ENCODE measurements around the gene MCM9. TPM values are rescaled to one million over a fixed set of nuclear protein-coding genes. Genes with fewer than 3 reads are reported as not detected.

Gene MCM9
- total RNA-seq, 1 experiment from 2014 or later, result 12.1 TPM

DNA sequence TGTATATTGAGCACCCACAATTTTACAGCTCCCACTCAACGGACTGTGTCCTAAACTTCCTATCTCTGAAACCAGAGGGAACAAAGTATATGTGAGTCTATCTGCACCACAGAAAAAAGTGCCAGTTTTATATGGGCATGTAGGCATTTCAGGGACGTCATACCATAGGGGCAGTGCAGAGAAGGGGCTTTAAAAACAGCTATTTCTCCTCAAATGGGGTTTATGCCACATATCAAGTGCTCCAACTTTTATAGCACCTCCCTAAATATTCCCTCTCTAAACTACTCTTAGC is 69.9 kb downstream of the MCM9 start:
- no peak for DNase-seq (ENCODE audit: low read depth)

GRCh38 chr6:118864341-118865099 is 70.4 kb downstream of the MCM9 start:
- DNase-seq (ENCODE audit: low read depth), result no peak

DNA sequence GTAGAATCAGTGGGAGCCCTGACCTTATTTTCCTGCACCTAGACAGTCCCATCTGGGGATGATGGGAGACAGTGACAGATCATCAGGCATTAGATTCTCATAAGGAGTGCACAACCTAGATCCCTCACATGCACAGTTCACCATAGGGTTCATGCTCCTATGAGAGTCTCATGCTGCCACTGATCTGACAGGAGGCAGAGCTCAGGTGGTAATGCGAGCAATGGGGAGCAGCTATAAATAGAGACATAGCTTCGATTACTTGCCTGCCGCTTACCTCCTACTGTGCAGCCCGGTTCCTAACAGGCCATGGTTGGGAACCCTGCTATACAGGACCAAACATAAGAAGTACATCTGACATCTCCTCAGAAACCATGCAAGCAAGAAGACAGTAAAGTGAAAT is 72.5 kb downstream of the MCM9 start:
- DNase-seq (ENCODE audit: low read depth), result no peak

GRCh38 chr6:118860880-118861279 is 74.1 kb downstream of the MCM9 start:
- no peak for DNase-seq (ENCODE audit: low read depth)

- no peak for DNase-seq (ENCODE audit: low read depth)
These were observed 74.6 kb downstream of the MCM9 start for GRCh38 chr6:118860363-118860762.

- DNase-seq (ENCODE audit: low read depth), result no peak
These were observed 75.4 kb downstream of the MCM9 start for GRCh38 chr6:118859517-118860064.

DNA sequence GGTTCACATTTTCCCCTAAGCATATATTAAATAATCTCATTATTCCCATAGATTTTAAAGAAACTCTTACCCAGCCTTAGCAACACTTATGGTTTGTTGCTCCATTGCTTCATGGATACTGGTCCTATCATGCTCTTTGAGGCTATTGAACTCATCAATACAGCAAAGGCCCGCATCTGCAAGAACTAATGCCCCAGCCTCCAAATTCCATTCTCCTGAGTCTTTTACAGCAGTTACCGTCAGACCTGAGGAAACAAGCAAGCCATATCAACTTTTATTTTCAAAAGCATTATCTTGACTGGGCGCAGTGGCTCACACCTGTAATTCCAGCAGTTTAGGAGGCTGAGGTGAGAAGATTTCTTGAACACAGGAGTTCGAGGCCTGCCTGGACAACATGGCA is 78.7 kb downstream of the MCM9 start:
- DNase-seq (ENCODE audit: low read depth), result no peak

- no peak for DNase-seq (ENCODE audit: low read depth)
These were observed 81.6 kb downstream of the MCM9 start for GRCh38 chr6:118853408-118853807.

- peak; percentile 97 for DNase-seq (ENCODE audit: low read depth)
These were observed 90.0 kb downstream of the MCM9 start for GRCh38 chr6:118844915-118845314.

GRCh38 chr6:118843685-118844390 is 91.1 kb downstream of the MCM9 start:
- DNase-seq (ENCODE audit: low read depth), result peak; percentile 36

- DNase-seq (ENCODE audit: low read depth), result no peak
These were observed 104.3 kb downstream of the MCM9 start for GRCh38 chr6:118830691-118831090.

DNA sequence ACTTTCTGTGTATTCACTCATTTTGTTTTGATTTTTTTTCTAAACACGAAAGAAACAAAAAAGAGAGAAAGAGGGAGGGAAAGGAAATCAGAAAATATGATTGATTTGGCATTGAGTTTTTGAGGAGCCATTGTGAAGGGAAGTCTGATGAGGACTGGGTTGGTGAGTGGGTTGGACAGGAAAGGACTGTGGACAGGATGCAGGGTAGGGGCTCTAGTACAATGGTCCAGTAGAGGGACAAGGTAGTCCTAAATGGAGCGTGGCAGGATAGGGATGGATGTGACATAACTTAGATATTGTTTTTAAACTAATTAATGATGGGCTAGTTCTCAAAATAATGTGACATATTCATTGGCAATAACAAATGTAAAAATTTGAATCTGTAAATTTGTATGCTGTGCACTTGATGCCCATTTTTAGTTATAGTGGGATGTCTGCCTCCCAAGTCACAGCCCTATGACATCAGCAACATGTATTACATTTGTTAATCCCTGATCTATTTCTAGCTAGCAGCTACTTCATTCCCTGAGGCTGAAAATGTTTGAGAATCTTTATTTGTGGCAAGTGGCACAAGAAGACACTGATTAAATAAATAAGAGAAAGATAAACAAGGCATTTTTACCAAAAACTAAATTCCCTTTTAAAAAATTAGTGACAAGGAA is 105.0 kb downstream of the MCM9 start:
- DNase-seq (ENCODE audit: low read depth), result no peak

DNA sequence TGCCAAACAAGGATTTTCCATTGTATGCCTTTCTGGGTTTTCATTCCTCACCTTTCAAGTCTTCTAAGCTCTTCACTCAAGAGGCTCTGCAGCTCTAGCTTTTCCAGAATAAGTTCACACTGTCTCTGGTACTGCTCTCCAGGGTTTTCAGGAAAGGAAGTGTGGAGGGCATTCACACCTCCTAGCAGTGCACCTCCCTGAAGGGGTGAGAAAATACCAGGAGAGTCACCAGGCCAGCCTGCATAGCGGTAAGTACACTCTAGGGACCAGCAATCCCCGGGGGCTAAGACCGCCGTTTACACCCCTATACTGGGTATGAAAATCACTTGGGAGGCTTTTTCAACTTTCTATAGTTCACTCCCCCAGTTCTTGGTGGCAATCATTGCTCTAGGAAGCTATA is 108.9 kb downstream of the MCM9 start:
- no peak for DNase-seq (ENCODE audit: low read depth)

DNA sequence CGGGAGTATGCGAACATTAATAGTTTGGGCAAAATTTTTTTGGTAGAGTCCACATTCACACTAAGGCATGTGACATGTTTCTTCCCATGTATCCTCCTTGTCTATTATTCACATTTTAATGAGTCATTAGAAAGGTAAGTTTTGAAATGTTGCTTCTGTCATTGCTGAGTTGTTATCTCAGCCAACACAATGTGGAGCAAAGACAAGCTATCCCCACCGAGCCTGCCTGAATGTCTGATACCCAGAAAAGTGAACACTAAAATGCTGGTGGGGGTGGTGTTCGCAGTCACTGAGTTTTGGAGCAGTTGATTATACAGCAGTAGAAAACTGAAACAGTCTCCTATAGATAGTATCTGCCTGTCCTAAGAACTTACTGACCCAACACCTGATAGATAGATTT is 109.3 kb downstream of the MCM9 start:
- no peak for DNase-seq (ENCODE audit: low read depth)

DNA sequence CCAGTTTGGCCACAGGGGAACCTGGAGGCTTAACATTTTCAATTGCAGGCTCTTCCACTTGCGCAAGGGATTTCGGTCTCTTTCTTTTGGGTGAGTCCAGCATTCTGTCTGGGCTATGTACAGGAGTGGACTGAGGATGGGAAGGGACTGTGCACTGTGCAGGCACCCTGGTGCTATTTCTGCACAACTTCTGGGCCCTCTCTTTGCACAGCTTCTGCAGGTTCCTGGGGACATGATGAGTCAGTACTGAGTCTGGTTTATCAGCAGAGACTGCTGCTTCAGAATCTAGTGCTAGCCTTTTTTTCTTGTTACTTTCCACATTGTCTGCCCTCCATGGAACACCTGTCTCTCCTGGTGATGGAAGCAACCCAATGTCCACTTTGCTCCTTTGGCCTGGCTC is 119.5 kb downstream of the MCM9 start:
- no peak for DNase-seq (ENCODE audit: low read depth)

- peak; percentile 80 for DNase-seq (ENCODE audit: low read depth)
These were observed 121.2 kb downstream of the MCM9 start for GRCh38 chr6:118813775-118814174.

DNA sequence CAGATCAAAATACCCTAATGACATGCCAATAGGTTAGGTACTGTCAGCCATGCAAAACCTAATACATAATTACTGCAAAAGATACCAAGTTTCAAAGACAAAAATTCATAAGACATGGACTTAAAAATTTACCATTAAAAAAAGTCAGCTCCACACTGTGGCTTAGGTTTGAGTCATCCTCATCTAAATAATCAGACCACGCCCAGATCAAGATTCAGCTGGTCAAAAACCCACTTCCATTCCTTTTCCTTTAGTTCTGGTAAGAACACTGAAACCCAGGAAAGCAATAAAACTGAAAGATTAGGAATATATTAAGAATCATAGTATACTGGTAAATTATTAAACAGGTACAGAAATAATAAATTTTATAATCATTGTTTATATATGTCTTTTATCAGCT is 122.0 kb downstream of the MCM9 start:
- peak; percentile 62 for DNase-seq (ENCODE audit: low read depth)

DNA sequence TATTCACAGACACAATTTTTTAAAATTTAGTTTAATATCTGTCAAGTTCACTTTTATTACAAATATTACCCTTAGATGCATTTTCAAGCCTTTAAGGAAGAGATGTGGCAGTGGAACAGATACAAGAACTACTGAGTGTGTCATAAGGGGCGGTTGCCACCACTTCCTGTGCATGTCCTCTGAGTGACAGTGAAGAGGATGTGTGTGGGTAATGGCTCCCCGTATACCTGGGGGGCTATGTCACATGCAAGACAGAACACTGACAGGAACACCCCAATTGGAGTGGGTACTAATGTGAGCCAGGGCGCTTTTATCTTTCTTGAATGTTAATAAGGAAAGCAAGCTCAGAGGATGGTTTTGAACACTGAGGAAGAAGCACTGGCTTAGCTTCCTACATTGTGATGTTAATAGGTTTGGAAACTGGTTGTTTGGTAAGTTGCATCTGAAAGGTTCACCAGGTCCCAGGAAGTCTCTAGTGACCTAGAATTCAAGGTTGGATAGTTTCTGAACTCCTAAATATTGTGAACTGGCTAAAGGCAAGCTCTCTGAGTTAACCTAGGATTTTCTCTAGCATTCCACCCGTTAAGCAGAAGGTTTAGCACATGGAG is 124.4 kb downstream of the MCM9 start:
- no peak for DNase-seq (ENCODE audit: low read depth)

DNA sequence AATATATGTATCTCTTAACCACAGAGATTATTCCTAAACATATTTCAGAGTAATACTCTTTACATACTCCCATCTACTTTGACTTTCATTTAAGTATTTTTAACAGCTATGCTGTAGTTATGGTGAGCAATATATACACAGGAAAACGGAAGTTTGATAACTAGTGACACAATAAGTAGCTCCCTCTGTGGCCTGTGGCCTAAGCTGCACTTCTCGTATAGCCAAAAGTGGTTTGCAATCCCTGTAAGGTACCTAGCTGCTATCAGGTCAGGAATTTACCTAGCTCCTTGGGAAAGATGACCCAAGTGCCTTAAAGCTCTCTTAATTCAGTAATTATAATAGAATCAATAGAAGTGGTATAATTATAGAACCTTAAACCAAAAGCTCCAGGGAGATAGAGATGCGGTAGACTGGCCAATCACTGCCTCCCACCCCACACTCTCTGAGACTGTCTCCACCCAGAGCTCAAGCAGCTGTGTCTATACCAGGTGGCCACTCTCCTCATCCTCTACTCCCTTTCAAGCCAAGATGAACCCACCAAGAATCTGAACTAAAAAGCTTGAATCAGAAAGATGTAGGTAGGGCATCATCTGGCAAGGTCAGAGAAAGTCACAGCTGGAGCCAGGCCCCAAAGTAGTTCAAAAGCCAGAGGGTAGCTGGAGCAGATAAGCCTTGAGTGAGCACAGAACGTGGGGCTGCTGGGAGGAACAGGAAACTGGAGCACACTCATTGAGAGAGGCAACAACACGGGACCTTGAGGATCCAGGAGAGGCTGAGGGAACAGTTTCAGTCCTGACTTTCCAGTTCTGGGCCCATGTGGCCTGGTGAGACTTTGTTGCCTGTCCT is 125.9 kb downstream of the MCM9 start:
- DNase-seq (ENCODE audit: low read depth), result no peak

DNA sequence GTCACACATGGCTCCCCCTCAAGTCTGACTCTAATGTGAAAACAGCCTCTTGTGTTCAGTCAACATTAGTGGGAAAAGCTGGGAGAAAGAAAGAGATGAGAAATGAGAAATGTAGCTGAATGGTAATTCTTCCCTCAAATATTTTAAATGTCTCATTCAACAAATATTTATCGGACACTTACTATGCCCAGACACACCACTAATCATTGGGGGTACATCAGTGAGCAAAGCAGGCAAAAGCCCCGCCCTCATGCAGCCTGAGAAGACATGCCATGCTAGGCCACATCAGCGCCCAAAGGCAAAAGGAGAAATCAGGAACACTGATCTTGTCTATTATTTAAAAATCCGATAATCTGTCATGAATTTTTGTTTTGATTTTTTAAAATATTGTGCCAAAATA is 130.9 kb downstream of the MCM9 start:
- DNase-seq (ENCODE audit: low read depth), result no peak

DNA sequence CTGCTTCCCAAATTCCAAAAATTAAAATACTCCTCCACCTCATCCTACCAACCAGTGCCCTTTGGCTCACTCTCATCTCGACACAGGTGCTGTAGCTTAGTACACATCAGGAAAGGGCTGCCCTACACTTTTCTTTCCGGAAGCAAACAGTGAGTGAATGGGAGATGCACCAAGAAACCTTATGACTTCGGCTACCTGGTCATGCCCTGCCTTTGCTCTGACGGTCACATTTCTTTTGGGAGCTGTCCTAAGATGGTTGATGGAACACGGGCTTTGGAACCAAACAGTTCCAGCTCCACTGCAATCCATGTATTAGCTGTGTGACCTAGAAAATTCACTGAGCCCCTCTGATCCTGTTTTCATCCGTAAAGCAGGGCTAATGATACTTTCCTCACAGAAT is 133.7 kb downstream of the MCM9 start:
- DNase-seq (ENCODE audit: low read depth), result no peak
